HG02759 (cell line): ENCODE measurements around the gene KLF8.

Source experiments
- ATAC-seq: cut with Tn5 transposase; IDR thresholded peaks from one replicate; pipeline ENCODE4 v1.9.1; 2021; ENCODE audit warnings: mild to moderate bottlenecking, moderate library complexity; ENCODE audit not compliant: unreplicated experiment

The KLF8 gene

GRCh38 chrX:56308726-56309125, 76.6 kb downstream of the KLF8 start:
- ATAC-seq: no peak

GRCh38 chrX:56309881-56310280, 77.7 kb downstream of the KLF8 start:
- no peak for ATAC-seq

GRCh38 chrX:56310581-56310980, 78.4 kb downstream of the KLF8 start:
- ATAC-seq: no peak

GRCh38 chrX:56313308-56313707, 81.2 kb downstream of the KLF8 start:
- no peak for ATAC-seq

GRCh38 chrX:56314334-56314733, 82.2 kb downstream of the KLF8 start:
- ATAC-seq: no peak

- ATAC-seq: no peak
Observed at GRCh38 chrX:56318076-56318475, 85.9 kb downstream of the KLF8 start.

- ATAC-seq: no peak
Observed at GRCh38 chrX:56319165-56319564, 87.0 kb downstream of the KLF8 start.
